GM12864 (cell line): ENCODE results near the gene RYR2.

Experiments
- DNase-seq: peaks from one replicate; pipeline ENCODE4 v3.0.0-alpha.2; 2011; ENCODE audit warnings: low read depth
- H3K4me3 ChIP-seq: 2 replicates; pipeline ENCODE4 v1.5.1; 2011; ENCODE audit warnings: mild to moderate bottlenecking, low read depth, low read length, control low read depth
- CTCF ChIP-seq: IDR thresholded peaks from 2 replicates; pipeline ENCODE4 v1.5.1; 2011; ENCODE audit warnings: low read depth, mild to moderate bottlenecking, moderate library complexity, low read length, control low read depth, inconsistent platforms; ENCODE audit errors: missing control alignments

The RYR2 gene

GRCh38 chr1:237482777-237483176 is 440.8 kb downstream of the RYR2 start:
- DNase-seq, result no peak
- no peak for TF ChIP-seq CTCF
- H3K4me3 ChIP-seq, result no peak overlapping the region

- H3K4me3 ChIP-seq, result no peak overlapping the region
- no peak for DNase-seq
- TF ChIP-seq CTCF, result peak; percentile 31
Observed at GRCh38 chr1:237492359-237492758, 450.4 kb downstream of the RYR2 start.

- TF ChIP-seq CTCF, result no peak
- H3K4me3 ChIP-seq, result no peak overlapping the region
- DNase-seq, result no peak
Observed at GRCh38 chr1:237500566-237500965, 458.6 kb downstream of the RYR2 start.

GRCh38 chr1:237503292-237503691 is 461.3 kb downstream of the RYR2 start:
- no peak overlapping the region for H3K4me3 ChIP-seq

GRCh38 chr1:237507005-237507404 is 465.0 kb downstream of the RYR2 start:
- H3K4me3 ChIP-seq, result no peak overlapping the region
- TF ChIP-seq CTCF, result no peak
- peak; percentile 5 for DNase-seq

More at GRCh38 chr1:237503292-237503691, 461.3 kb downstream of the RYR2 start:
- TF ChIP-seq CTCF, result no peak
- DNase-seq, result no peak

- H3K4me3 ChIP-seq, result no peak overlapping the region
- no peak for TF ChIP-seq CTCF
- DNase-seq, result no peak
Observed at GRCh38 chr1:237509748-237510147, 467.8 kb downstream of the RYR2 start.

- no peak overlapping the region for H3K4me3 ChIP-seq
- no peak for DNase-seq
- TF ChIP-seq CTCF, result no peak
Observed at GRCh38 chr1:237525102-237525501, 483.1 kb downstream of the RYR2 start.
